ENCODE measurements around the gene KIAA1217.

DNA sequence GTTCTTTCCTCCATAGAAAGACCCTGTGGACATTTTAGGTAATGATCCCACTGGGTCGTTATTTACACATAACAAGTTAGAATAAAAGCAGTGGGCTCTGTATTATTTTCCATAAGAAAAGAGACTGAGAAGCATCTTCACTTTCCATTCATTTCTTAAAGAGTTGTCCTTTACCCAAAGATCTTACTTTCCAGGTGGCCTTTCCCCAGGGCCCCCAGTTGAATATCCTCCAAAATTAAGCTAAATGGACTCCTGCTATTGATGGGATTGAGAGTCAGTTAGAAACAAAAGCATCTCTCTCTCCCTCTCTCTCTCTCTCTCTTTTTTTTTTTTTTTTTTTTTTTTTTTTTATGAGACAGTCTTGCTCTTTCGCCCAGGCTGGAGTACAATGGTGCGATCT, 224.8 kb downstream of the KIAA1217 start:
- TF ChIP-seq EZH2 (IDR thresholded peaks at IDR 0.05; ENCODE audit: borderline replicate concordance, low read depth, low read length, severe bottlenecking) = no peak
- TF ChIP-seq CTCF (IDR thresholded peaks at IDR 0.05; ENCODE audit: borderline replicate concordance, extremely low read depth, low read length, poor library complexity, severe bottlenecking) = no peak
